GM19023 (cell line): ENCODE data around the gene PAK4.

Experiments used
- ATAC-seq: cut with Tn5 transposase; IDR thresholded peaks from one replicate; pipeline ENCODE4 v1.9.1; 2021; ENCODE audit warnings: mild to moderate bottlenecking, moderate library complexity; ENCODE audit not compliant: unreplicated experiment

PAK4 gene

DNA sequence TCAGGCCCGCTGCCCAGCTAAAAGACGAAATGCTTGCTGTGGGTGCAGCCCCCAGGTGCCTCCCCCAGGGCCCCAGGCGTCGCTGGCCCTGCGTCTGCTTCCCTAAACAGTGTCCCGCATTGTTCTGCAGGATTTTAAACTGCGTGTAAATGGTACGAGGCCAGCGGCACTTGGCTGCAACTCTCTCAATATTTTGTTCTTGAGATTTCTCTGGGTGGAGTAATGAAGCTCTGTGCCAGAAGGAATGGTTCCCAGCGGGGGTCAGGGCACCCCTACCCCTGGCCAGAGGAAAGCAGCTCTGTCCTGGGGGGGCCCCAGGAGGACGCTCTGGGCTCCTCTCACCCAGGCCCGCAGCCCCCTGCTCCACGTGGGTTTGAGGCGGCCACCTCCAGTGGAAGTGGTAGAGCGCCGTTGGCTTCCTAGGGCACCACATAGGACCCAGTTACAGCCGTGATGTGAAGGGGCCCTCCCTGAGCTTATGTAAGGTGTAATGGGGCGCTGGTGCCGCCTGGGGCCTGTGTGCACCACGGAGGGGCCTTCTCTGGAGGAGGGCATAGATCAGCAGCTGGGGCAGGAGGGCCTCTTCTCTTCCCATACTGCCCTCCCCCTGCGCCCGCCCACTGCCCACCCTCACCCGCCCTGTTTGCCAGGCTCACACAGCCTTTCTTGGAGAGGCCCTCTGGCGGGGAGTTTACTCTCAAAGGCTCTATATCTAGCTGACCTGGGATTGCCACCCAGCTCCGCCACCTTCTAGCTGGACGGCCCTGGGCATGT, 19.8 kb downstream of the PAK4 start:
- ATAC-seq, result no peak

DNA sequence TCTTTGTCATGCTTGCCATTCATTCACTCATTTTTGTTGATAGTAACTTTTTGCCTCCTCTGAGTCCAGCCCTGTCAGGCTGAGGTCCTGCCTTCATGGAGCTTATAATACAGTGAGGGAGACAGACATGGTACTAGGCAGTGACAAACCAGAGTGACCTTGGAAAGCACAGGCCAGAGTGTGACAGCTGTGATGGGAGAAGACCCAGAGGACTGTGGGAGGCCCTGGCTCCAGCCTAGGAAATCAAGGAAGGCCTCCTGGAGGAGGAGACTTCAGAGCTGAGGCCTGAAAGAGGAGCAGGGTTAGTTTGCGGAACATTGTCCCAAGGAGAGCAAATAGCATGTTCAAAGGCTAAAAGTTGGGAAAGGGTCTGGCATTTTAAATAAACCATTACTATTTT, 20.5 kb downstream of the PAK4 start:
- no peak for ATAC-seq

DNA sequence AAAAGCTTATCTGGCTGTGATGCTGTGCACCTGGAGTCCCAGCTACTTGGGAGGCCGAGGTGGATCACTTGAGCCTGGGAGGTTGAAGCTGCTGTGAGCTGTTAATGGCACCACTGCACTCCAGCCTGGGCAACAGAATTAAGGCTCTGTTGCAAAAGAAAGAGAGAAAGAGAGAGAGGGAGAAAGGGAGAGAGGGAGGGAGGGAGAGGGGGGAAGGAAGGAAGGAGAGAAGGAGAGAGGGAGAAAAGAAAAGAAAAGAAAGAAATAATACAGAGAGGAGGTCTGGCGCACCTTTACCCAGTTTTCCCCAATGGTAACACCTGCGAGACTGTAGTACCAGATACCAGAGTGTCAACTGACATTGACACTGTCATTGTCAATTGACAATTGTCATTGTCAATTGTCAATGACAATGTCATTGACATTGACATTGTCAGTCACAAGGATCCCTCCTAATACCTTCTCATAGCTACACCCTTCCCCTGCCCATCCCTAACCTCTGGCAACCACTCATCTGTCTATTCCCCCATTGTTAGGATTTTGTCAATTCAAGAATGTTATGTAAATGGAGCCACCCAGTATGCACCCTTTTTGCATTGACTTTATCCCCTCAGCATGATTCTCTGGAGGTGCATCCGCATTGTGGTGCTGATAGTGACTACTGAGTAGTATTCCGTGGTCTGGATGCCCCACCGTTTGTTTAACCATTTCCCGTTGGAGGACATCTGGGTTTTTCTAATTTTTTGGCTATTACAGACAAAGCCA, 21.3 kb downstream of the PAK4 start:
- no peak for ATAC-seq

DNA sequence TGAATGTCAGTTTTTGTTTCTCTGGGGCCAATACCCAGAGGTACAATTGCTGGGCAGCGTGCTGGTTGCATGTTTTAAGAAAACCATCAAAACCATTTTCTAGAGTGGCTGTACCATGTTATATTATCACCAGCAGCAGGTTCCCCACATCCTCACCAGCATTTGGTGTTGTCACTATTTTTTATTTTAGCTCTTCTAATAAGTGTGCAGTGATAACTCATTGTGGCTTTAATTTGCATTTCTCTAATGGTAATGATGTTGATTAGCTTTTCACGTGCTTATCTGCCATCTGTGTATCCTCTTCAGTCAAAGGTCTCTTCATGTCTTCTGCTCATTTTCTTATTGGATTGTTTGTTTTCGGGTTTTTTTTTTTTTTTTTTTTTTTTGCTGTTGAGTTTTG, 21.9 kb downstream of the PAK4 start:
- no peak for ATAC-seq

DNA sequence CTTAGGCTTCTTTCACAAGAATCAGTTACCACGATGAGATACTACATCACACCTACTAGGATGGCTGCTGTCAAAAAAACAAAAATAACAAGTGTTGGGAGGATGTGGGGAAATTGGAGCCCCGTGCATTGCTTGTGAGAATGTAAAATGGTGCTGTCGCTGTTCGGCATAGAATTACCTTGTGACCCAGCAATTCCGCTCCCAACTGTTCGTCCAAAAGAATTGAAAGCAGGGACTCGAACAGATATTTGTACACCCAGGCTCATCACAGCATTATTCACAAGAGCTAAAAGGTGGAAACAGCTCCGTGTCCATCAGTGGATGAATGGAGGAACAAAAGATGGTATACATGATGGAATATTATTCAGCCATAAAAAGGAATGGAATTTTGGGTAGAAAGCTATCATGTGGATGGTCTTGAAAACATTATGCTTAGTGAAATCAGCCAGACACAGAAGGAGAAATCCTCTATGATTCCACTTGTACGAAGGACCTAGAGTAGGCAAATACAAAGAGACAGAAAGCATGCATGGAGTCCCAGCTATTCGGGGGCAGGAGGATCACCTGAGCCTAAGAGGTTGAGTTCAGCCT, 23.4 kb downstream of the PAK4 start:
- no peak for ATAC-seq

DNA sequence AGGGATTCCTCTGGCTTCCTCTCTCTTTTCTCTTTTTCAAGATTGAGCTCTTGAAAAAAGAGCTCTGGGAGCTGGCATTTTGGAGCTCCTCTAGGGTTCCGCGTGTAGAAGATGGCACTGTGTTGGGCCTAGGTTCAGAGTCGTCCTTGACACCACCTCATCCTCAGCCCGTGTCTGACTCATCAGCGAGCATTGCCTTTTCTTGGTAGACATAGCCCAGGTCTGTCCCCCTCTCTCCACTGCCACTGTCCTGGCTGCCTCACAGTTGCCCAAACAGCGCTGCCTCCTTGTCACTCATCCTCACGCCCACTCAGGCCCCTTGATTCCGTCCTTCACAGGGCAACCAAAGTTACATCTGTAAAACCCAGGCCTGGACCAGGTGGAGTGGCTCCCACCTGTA, 24.6 kb downstream of the PAK4 start:
- ATAC-seq, result no peak

DNA sequence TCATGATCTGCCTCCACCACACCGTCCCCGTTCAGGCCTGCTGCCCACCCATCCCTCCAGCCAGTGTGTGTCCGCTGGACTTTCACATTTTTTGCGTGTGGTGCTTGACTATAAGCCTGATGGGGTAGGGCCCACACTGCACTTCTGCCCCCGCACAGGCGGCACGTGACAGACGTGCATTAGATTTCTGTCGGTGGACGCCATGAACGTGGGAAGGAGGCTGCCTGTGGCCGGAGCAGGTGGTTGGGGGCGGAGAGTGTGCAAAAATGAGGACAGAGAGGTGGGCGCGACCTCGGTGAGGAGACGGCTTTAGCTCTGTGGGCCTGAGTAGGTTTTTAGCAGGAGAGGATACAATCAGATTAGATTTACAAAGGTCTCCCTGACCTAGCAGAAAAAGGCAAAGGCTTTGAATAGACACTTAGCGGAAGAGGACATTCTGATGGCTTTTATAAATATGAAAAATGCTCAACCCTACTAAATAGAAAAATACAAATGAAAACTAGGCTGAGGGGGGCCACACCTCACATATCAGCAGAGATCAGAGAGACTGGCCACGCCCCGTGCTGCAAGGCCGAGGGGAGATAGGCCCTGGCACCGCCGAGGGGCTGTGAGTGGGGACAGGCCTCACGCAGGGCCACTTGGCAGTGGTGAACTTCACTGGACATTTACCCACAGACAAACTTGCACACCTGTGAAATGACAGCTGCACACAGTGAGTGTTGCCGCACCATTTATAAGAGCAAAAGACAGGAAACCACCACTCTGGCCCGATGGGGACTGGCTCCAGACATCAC, 25.4 kb downstream of the PAK4 start:
- ATAC-seq, result no peak

DNA sequence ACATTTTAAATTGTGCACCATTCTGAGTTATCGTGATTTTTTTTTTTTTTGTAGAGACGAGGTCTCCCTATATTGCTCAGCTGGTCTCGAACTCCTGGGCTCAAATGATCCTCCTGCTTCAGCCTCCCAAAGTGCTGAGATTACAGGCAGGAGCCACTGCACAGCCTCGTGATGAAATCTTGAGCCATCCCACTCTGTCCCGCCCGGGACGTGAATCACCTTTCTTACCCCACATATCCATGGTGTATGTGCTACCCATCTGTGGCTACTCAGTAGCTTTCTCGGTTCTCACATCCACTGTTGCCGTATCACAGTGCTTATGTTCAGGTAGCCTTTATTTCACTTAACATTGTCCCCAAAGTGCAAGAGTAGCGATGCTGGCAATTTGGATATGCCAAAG, 26.5 kb downstream of the PAK4 start:
- no peak for ATAC-seq

DNA sequence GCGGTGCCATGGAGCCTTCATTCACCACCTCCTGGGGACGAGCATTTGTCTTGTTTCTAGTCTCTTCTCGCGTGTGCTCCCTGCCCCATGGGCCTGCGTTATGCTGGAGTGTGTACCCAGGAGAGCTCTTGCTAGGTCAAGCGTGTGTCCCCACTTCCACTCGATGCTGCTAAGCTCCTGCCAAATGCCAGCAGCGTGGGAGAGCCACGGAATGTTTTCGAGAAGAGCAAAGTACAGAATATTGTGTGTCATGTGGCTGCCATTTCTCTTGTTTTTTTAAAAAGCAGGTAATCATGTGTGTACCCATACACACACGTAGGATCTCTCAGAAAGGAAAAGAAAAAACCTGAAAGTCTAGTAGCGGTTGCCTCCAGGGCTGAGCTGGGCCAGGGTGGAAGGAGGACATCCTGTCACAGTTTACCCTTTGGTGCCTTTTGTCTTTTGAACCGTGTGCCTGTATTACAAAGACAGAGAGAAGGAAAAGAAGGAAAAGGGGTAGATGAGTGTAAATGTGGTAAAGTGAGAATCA, 28.6 kb downstream of the PAK4 start:
- no peak for ATAC-seq

DNA sequence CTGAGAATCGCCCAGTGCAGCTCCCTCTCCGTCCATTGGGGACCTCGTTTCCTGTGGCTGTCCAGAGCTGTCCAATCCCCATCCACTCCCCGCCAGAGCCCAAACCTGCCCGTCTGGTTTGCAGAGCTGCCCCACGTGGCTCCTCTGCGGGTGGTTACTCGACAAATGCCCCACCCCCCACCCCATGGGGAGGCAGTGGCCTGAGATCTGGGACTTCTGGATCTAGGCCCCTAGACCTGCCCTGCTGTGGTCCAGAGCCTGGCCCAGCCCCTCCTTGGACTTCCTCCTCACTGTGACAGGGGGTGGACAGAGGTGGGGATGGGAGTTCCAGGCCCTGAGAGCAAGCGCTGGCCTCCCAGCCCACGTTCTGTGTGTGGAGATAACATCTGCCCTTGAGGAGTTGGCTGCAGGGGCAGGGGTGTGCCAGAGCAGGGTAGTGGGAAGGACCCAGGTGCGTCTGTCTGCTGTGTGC, 29.1 kb downstream of the PAK4 start:
- no peak for ATAC-seq

DNA sequence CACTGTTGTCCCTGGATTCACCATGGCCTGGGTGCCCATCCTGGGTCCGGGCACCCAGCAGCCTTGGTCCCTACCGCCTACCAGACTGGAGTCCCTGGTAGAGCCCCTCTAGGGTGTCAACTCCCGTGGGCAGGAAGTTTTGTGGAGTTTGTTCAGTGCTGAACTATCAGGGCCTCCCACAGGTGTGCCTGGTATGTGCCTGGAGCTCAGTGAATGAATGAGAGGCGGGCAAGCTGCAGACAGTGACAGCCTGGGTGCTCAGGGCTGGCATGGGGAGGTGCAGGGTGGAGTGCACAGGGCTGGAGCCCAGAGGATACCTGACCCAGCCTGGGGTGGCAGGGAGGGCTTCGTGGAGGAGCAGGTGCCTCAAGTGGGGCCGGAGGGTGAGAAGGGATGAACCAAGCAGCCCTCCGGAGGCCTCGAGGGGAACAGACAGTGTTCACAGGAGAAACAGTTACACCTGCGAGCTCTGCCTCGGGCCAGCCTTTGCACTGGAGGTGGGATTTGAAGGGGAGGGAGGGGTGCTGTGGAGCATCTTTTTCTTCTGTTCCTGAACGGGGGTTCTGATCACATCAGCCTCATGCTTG, 29.6 kb downstream of the PAK4 start:
- no peak for ATAC-seq

DNA sequence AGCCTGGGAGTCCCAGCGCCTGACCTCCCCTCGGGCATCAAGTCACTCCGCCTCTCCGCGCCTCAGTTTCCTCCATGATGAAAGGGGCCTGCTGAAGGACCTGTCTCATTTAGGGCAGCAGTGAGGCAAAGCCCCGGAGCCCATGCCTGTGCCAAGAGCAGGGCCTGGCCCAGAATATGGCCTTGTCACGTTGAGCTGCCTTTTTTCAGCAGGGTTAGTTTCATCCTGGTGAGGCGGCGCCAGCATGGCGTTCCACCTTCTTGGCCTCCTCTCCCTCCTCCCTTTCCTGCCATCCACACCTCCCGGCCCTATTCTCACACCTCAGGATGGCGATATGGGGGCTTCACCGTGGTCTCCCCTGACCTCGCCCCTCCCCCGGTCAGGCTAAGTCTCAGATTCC, 30.2 kb downstream of the PAK4 start:
- ATAC-seq, result no peak

DNA sequence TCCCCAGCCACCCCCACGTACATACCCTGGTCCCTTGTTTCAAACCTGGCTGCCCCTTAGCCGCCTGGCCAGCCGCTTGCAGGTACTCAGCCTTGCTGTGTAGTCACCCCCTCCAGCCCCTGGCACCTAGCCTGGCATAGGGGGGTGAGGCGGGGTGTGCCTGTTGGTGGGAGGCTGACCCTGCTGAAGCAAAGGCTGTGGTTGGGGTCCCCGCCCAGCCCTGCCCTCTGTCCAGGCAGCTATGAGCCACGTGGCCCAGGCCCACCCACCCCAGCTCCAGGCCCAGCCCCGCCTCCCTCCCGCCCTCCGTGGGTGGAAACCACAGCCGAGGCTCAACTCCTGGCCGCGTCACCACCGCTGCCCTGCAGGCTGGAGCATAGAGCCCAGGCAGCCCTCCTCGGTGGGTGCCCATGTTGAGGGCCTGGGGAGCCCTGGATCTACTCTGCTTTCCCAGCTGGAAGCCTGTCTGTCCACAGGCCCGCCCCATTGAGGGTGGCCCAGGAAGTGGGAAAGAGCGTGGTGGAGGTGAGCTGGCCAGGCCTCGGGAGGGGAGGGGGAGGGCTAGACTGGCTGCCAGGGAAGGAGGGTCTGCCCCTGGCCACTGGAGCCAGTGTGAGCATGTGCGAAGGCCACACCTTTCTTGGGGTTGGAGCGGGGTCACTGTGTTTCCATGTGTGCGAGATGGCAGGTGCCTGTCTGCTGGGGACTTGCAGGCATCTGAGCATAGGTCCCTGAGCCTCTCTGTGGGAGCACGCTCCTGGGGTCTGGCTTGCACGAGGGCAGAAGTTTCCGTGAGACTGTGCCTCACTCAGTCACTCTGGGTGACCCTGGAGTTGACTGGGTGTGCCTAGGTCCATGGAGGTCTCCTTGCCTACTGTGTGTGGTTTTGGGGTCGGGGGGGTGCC, 31.0 kb downstream of the PAK4 start:
- no peak for ATAC-seq

DNA sequence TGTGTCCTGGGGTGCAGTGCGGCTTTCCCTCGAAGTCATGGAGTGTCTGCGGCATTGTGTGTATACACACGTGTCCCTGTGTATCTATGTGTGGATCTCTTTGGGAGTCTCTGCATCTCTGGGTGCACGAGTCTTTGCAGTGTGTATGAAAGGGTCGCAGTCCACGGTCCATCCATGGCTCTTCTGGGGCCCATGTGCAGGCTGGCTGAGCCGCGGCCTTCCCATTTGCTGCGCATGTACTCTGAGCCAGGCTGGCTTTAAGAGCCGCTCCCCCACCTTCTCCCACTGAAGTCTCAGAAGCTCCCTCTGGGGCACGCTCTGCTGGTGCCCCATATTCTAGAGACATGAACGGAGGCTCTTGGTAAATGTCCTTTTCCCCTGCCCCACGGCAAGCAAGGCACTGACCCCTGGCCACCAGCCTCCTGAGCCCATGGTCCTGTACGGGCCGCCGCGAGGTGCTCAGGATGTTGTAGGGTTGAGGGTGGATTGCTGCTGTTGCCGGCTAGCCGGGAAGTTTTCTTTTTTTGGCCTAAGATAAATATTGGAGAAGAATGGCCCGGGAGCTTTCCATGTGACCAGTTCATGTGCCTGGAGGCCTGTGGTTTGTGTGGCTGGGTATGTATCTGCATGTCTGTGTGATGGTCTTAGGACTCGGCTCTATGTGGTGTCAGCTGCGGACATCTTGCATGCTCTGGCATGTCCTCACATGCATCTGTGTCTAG, 31.9 kb downstream of the PAK4 start:
- no peak for ATAC-seq

DNA sequence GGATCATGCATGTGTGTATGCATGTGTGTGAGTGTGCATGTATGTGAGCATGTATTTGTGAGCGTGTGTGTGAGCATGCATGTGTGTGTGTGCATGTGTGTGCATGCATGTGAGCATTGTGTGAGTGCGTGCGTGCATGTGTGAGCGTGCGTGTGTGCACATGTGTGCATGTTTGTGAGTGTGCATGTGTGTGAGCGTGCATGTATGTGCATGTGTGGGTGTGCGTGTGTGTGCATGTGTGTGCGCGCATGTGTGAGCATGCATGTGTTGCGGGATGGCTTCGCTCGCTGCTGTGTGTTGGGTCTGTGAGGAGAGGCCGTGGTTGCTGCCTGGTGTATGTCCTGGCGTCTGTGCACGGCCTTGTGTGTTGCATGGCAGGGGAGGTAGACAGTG, 32.4 kb downstream of the PAK4 start:
- ATAC-seq, result no peak

DNA sequence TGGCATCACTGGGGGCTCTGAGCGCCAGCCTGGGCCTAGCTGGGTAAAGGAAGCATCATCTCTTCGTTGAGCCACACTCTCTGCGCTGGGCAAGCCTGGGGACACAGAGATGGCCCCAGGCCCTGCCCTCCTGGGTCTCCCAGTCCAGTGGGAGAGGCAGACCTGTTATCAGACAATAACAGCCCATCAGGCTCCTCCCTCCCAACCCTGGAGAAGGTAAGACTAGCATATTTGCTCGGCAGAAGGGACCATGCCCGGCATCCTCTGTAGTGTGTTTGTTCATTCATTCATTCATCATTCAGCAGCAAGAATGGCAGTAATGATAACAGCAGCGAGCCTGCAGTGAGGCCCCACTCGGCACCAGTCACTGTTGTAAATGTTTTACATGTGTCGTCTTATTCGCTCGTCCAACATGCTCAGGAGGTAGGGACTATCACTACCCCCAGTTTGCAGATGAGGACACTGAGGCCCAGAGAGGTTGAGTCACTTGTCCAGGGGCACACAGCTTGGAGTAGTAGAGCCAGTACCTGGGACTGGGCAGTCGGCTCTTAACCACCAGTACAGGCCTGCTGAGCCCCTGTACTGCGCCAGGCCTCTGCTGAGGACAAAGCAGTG, 33.2 kb downstream of the PAK4 start:
- ATAC-seq, result no peak

DNA sequence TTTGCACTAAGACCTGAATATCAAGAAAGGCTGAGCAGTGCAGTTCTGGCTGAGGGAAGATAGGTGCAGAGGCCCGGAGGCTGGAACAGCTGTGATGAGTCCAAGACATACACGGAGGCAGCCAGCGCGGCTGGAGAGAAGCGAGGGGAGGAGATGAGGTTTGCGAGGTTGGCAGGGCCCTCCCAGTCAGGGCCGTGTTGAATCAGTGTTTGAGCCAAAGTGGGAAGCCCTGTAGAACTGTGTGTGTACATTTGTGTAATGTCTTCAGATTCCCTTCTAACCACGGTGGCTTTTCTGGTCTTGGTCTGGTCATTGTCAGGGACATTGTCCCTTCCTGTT, 34.9 kb downstream of the PAK4 start:
- ATAC-seq, result no peak

DNA sequence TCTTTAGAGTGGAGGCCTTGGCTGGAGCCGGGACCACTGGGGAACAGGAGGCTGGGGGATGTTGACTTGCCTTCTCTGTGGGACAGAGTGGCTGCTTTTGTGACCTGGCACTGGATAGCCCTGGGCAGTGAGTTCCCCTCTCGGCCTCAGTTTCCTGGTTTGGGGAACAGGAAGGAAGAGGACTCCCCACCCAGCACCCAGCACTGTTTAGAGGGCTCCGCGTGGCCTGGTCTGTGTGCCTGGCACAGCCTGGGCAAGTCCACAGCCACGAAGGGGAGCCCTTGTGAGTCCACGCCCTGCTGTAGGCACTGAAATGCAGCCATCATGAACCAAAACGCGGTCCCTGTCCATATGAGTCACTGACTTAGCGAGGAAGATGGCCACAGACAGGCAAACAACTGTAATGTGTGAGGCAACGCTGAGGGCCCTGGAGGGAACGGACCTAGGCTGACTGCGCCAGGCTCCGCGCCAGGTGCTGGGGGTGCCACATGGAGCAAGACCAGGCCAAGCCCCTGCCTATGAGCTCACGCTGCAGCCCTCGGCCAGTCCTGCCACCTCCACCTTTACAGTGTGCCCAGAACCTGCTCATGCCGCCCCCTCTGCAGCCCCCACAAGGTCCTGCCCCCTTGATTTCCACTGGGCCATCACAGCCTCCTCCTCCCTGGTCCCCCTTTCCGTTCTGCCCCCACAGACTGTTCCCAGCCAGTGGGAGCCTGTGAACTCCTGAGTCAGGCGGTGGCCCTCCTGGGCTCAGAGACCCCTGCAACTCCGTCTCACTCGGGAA, 35.5 kb downstream of the PAK4 start:
- no peak for ATAC-seq
